Stimulated activated CD8-positive, alpha-beta memory T cell treated with anti-CD3 and anti-CD28 coated beads, Interleukin-15, amount 100 ng/mL, for 4 hours (primary cell): ENCODE measurements around the gene A3GALT2.
"Not testable (repeated sequence)": the region's sequence is repeated elsewhere in the genome, so short reads cannot be mapped to it uniquely, and the experiment has no call there.

Experiments used
- DNase-seq, 2 donors: peaks; one replicate each; pipeline ENCODE4 v3.0.0-alpha.2; 2020; ENCODE audit warnings: low read depth in 2 of 2

A3GALT2 gene

GRCh38 chr1:33294071-33295010, 26.6 kb downstream of the A3GALT2 start:
- DNase-seq: no peak

GRCh38 chr1:33292726-33293340, 28.1 kb downstream of the A3GALT2 start:
- no peak for DNase-seq

- not testable (repeated sequence) for DNase-seq
These were observed 30.3 kb downstream of the A3GALT2 start for GRCh38 chr1:33290615-33291014.

GRCh38 chr1:33289858-33290154, 31.1 kb downstream of the A3GALT2 start:
- DNase-seq: no peak

GRCh38 chr1:33288976-33289857, 31.7 kb downstream of the A3GALT2 start:
- DNase-seq: no peak

GRCh38 chr1:33287317-33287716, 33.6 kb downstream of the A3GALT2 start:
- no peak for DNase-seq

- DNase-seq: no peak
These were observed 34.3 kb downstream of the A3GALT2 start for GRCh38 chr1:33286451-33287185.

GRCh38 chr1:33284049-33284448, 36.8 kb downstream of the A3GALT2 start:
- DNase-seq: no peak

GRCh38 chr1:33282791-33283190, 38.1 kb downstream of the A3GALT2 start:
- DNase-seq: no peak

GRCh38 chr1:33281554-33282303, 39.2 kb downstream of the A3GALT2 start:
- DNase-seq: no peak

GRCh38 chr1:33280091-33280661, 40.7 kb downstream of the A3GALT2 start:
- DNase-seq: no peak

- DNase-seq: no peak
These were observed 43.3 kb downstream of the A3GALT2 start for GRCh38 chr1:33277488-33278084.

- no peak for DNase-seq
These were observed 44.2 kb downstream of the A3GALT2 start for GRCh38 chr1:33276573-33277298.

GRCh38 chr1:33275706-33276572, 45.0 kb downstream of the A3GALT2 start:
- no peak for DNase-seq

- no peak for DNase-seq
These were observed 45.7 kb downstream of the A3GALT2 start for GRCh38 chr1:33275195-33275594.

GRCh38 chr1:33274446-33274845, 46.5 kb downstream of the A3GALT2 start:
- no peak for DNase-seq

GRCh38 chr1:33273961-33274371, 46.9 kb downstream of the A3GALT2 start:
- DNase-seq: no peak

- no peak for DNase-seq
These were observed 47.5 kb downstream of the A3GALT2 start for GRCh38 chr1:33273406-33273805.
